ENCODE measurements around the gene NEAT1. TPM values are rescaled to one million over a fixed set of nuclear protein-coding genes. Genes with fewer than 3 reads are reported as not detected.

NEAT1 gene
- total RNA-seq: 6.5 TPM

GRCh38 chr11:65422633-65423515, at the start of gene NEAT1:
NEAT1 (plus strand) TSS chr11:65422798.

GRCh38 chr11:65382033-65382803, 40.4 kb upstream of the NEAT1 start, which contains the start of gene SLC25A45:
SLC25A45 (minus strand) TSS chr11:65382646; CDS start chr11:65381951, 695 bp downstream.

DNA sequence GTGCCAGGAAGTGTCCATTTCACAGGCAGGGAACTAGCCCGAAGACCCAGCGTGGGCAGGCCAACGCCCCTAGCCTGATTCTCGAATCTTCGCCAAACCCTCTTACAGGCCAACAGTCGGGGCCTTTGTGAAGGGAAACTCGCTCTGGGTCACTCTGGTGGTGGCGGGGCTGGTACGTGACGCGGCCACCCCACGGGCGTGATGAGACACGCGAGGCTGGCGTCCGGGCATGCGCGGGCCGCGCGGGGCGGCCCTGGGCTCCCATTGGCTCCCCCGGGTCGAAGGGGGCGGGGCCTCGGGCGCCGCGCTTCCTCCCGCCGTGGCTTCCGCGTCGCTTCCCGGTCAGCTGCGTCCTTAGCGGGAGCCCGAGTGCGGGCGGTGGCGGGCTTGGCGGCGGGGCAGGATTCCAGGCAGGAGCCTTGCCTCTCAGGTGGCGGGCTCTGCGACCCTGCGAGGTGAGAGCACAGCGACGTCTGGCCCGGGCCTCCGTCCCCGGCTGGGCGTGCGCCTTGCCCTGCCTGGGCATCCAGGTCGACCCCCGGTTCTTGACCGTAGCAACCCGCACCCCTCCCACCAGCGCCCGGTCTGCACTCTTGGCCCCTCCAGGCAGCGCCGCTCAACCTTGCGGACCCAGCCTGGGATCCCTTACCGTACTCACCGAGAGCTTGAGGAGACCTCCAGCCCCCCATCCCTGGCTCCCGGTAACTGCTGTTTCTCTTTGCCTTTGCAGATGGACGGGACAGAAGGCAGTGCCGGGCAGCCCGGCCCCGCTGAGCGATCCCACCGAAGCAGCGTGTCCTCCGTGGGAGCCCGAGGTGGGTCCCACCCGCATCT, 36.1 kb upstream of the NEAT1 start, which contains the start of gene FRMD8:
Gene FRMD8 (plus strand): TSS at position 331 of the 834 bp plus-strand sequence. CDS start 400 bp downstream, at position 731.

Small RNA genes lying within 50 kb of the gene (small RNA-seq; reads per million reads assigned to genes)
- not detected for gene RF01684

Other genes with a start within 250 kb of the NEAT1 start
- 64.6 TPM for gene CAPN1, start 240.9 kb upstream of the NEAT1 start, total RNA-seq
- gene POLA2, start 160.8 kb upstream of the NEAT1 start, total RNA-seq: 1.8 TPM
- 8.1 TPM for gene CDC42EP2, start 107.9 kb upstream of the NEAT1 start, total RNA-seq
- gene DPF2, start 88.9 kb upstream of the NEAT1 start, total RNA-seq: 31.4 TPM
- gene TIGD3, start 68.0 kb upstream of the NEAT1 start, total RNA-seq: 3.2 TPM
- gene SLC25A45, start 40.2 kb upstream of the NEAT1 start, total RNA-seq: 0.92 TPM
- gene FRMD8, start 36.2 kb upstream of the NEAT1 start, total RNA-seq: 9.5 TPM
- gene MALAT1, start 76.2 kb downstream of the NEAT1 start, total RNA-seq: 9,748 TPM
- gene SCYL1, start 102.3 kb downstream of the NEAT1 start, total RNA-seq: 40.6 TPM
- gene LTBP3, start 135.6 kb downstream of the NEAT1 start, total RNA-seq: 24.0 TPM
- gene ZNRD2, start 147.7 kb downstream of the NEAT1 start, total RNA-seq: 25.4 TPM
- gene FAM89B, start 149.7 kb downstream of the NEAT1 start, total RNA-seq: 29.3 TPM
- gene EHBP1L1, start 153.3 kb downstream of the NEAT1 start, total RNA-seq: 11.8 TPM
- gene KCNK7, start 173.0 kb downstream of the NEAT1 start, total RNA-seq: not detected
- 11.5 TPM for gene MAP3K11, start 191.4 kb downstream of the NEAT1 start, total RNA-seq
- 18.0 TPM for gene PCNX3, start 193.0 kb downstream of the NEAT1 start, total RNA-seq
- gene SIPA1, start 215.3 kb downstream of the NEAT1 start, total RNA-seq: 6.7 TPM
- gene RELA, start 240.1 kb downstream of the NEAT1 start, total RNA-seq: 14.1 TPM